ENCODE results near the gene EIF5A2.

The EIF5A2 gene

DNA sequence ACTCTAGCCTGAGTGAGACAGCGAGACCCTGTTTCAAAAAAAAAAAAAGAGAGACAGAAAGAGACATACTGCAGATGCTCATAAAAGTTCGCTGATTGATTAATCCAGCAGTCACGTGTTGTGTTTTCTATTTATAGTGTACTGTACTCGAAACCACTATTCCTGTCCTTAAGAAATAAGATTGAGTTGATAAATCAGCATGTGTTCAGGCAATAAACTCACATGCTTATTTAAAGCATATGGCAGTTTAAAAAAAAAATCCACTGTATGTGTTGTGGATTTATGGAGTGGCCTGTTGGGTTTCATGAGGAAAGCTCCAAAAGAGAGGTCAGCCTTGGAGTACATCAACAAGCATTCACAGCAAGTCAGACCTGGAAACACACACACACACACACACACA, 56.1 kb downstream of the EIF5A2 start:
- DNase-seq (ENCODE audit: low read depth), result no peak

DNA sequence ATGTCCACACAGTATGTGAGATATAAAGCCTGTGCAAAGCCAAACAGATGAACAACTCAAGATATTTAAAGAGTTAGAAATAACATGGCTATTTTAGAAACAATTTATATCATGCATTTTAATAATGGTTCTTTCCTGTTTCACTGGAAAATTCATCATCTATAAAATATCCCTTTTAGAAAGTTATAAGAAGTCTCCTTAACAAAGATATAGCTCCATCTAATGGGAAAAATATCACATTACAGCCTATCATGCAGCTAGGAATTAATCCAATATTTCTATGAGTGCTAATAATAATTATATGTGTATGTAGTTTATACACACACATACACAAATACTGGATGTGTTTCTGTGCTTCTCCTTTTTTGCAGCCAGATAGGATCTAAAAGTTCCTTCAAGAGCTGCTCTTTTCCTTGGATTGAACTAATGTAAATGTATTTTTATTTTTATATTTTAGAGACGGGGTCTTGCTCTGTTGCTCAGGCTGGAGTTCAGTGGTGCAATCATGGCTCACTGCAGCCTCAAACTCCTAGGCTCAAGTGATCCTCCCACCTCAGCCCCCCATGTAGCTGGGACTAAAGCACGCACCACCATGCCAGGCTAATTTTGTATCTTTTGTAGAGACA, 60.0 kb downstream of the EIF5A2 start:
- no peak for DNase-seq (ENCODE audit: low read depth)

- no peak for DNase-seq (ENCODE audit: low read depth)
These were observed 64.1 kb downstream of the EIF5A2 start for GRCh38 chr3:170844377-170844776.

DNA sequence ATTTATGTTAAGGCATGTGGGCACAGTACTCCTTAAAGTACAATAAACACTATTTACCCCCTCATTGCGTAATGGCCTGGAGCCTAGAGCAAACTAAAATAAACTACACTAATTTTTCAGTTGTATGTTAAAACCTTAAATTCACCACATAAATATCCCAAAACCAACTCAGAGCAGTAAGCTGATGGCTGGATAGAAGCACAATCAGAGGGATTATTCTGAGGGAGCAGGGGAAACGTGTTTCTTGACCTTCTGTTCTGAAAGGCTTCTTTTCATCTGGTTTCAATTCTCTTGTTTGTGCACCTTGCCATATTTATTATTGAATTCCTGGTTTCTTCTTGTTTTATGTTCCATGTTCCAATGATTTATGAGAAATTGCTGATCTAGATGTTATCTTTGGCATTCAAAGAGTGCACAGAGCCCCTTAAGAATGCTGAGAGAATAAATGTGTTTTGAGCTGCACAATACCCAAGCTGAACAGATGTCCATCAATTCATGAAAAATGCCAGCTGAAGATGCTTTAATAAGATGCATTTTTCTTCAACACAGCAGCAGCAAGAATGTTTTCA, 68.1 kb downstream of the EIF5A2 start:
- DNase-seq (ENCODE audit: low read depth), result no peak

DNA sequence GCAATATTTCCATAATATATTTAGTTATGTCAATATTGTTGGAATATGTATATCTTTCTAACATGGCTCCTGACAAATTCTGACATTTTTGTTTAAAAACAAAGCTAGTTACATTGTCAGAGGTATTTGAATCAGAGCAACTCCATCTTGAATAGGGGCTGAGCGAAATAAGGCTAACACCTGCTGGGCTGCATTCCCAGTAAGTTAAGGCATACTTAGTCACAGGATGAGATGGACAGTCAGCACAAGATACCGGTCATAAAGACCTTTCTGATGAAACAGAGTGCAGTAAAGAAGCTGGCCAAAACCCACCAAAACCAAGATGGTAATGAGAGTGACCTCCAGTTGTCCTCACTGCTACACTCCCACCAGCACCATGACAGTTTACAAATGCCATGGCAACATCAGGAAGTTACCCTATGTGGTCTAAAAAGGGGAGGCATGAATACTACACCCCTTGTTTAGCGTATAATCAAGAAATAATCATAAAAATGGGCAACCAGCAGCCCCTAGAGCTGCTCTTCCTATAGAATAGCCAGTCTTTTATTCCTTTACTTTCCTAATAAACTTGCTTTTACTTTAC, 68.8 kb downstream of the EIF5A2 start:
- no peak for DNase-seq (ENCODE audit: low read depth)

Data from activated gamma-delta T cell treated with anti-CD3 and anti-CD28 coated beads, Interleukin-2, amount 50 U/mL, for 16 hours (primary cell).